GM18505 (cell line): Measurements from ENCODE around the gene RASSF8.

Source experiments
- ATAC-seq: cut with Tn5 transposase; IDR thresholded peaks from one replicate; pipeline ENCODE4 v1.9.1; 2021; ENCODE audit not compliant: unreplicated experiment
- POLR2A ChIP-seq: IDR thresholded peaks from 4 replicates; pipeline ENCODE4 v1.6.1; 2011; ENCODE audit warnings: borderline replicate concordance; ENCODE audit not compliant: insufficient read depth, insufficient read length; ENCODE audit errors: extremely low read depth

RASSF8 gene

DNA sequence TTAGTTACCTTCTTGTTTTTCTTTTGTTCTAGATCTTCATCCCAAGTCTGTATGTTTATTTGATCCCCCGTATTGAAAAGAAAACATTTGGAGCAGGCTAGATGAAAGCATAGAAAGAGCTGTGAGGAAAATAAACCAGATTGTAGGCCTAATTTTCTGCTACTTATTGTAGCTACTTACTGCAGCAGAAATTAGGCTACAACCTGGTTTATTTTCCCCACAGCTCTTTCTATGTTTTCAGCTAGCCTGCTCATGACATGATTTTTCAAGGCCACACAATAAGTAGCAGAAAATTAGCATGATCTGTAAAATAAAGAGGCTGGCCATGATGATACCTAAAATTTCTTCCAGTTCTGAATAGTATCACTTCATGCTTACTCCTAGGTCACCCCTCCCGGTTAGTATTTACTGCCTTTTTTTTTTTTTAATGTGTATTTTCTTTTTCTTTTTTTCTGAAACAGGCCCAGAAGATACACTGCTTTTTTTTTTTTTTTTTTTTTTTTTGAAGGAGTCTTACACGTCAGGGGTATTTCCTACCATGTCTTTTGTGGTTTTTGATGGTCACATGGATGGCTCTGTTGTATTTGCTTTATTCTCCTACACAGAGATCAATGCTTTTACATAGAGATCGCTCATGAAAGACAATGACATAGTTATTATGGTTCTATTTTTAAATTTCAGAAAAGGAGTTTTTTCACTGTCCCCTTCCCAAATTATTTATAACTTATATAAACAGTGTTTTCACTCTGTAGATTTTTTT lies 134.0 kb downstream of the RASSF8 start:
- no peak for TF ChIP-seq POLR2A
- ATAC-seq, result no peak

DNA sequence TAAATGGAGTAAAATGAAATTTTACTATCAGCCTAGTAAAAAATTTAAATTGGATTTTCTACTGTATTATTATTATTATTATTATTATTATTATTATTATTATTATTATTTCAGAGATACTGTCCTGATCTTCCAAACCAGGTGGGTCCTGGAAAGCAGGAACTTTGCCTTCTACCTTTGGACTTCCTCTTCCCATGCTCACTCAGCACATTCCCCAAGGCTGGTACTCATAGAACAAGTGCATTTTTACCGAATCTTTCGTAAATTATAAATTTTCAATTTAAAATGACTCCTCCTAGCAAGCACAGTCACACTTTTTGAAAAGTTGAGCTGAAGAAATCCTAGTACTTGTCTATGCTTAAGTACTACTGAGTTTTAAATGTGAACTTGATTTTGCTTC lies 136.7 kb downstream of the RASSF8 start:
- no peak for TF ChIP-seq POLR2A
- ATAC-seq, result no peak

DNA sequence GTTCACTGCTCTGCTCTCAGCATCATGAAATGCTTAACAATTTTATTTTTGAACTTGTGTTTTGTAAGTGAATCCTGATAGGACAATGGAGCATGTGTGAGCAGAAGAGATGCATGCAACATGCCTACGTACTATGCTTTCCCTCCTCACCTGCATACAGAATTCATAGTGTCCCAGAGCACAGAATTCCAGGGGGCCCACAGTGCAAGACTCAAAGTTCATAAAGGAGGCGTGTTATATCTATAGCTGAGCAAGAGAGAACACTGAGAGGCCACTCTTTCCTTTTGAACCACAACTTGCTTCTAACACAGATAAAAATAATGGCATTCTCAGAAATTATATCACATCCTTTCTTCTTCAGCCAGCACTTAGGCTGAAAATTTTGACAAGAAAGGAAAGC lies 137.6 kb downstream of the RASSF8 start:
- no peak for TF ChIP-seq POLR2A
- no peak for ATAC-seq

GRCh38 chr12:26097046-26097878 lies 138.8 kb downstream of the RASSF8 start:
- no peak for TF ChIP-seq POLR2A
- no peak for ATAC-seq

GRCh38 chr12:26100666-26101349 lies 142.3 kb downstream of the RASSF8 start:
- no peak for TF ChIP-seq POLR2A
- ATAC-seq, result no peak

- ATAC-seq, result no peak
- TF ChIP-seq POLR2A, result no peak
These were observed 142.9 kb downstream of the RASSF8 start for GRCh38 chr12:26101350-26101734.

DNA sequence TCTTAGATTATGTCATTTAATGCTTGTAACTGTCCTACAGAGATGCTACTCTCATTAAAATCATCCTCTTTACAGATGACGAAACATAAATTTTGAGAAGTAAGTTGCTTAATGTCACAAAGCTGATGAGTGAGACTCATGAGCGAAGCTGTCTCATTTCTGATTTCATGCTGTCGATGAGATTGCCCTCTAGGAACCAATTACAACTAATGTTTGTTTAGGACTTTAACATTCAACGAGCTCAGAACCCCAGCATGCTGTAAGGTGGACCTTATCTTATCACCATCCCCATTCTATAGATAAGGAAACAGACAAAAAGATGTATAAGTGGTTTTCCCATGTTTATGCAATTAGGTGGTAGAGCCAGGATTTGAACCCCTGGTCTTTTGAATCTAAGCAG lies 143.3 kb downstream of the RASSF8 start:
- no peak for ATAC-seq
- TF ChIP-seq POLR2A, result no peak

DNA sequence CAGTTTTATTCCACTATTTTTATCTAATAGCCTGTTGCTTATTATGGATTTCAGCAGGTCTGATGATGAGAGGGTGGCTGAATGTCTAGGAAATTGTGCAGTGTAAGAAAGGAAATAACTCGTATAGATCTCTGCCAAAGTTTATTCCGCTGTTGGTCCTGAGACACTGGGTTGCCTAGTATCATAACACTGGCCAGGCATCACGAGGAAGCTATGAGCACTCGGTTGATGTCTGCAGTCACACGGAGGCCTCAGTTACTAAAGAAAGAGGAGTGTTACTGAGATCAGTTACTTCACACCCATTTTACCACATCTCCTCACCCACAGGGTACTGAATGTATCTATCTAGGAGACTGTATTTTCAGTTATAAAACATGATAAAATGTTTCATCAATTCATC lies 144.5 kb downstream of the RASSF8 start:
- no peak for TF ChIP-seq POLR2A
- no peak for ATAC-seq

- ATAC-seq, result no peak
- no peak for TF ChIP-seq POLR2A
These were observed 147.9 kb downstream of the RASSF8 start for GRCh38 chr12:26106347-26106746.

DNA sequence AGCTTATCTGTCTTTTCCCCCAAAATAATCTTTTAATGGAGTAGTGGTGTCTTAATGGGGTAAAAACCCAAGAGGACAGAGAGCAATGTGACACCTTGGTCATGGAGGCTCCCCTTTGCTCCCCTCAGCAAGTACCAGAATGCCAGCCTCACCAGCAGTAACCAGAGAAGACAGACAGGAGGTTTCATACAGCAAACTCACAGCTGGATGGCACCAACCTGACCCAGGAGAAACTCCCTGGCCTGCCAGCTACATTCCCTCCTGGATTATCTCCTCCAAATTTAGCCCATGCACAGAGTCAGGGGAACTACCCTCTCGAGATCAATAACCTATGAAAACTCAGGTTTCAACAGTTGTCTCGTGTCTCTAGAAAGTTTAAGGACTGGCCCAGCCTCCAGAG lies 150.4 kb downstream of the RASSF8 start:
- no peak for ATAC-seq
- TF ChIP-seq POLR2A, result no peak

DNA sequence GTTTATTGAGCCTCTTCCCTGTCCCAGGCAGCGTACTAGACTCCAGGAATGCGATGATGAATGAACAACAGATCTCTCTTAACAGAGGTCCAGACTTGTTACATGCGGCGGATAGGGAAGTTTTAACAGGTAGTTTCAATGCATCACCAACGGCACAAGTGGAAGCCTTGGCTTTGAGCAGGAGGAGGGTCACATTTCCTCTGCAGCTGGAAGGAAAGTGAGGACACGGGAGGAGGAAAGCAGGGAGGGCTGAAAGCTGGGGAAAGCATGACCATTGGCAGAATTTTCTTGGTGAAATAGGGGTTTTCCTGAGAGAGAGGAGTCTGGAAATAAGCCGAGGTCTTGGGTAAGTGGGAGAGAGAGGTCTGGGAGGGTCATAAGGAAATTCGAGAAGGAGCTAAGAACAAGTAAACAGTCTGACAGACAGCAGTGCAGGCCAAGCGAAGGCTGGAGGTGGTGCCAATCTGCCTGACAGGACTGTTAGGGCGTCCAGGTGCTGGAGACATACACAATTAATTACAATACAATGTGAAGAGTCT lies 150.9 kb downstream of the RASSF8 start:
- no peak for ATAC-seq
- TF ChIP-seq POLR2A, result no peak

DNA sequence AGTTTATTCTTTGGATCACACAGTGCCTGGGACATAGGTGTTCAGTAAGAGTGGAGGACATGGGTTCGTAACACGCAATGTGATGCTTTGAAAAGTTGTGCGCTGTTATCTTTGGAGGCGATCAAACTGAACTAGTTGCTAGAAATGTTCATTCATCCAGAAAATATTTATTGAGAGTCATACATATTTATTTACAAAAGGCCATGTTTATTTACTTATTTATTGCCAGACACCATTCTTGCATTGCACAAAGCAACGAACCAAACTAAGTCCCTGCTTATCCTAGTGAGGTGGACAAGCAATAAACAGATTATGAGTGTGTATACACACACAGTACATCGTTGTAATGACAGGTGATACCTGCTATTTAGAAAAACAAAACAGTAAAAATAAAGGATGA lies 153.8 kb downstream of the RASSF8 start:
- ATAC-seq, result no peak

DNA sequence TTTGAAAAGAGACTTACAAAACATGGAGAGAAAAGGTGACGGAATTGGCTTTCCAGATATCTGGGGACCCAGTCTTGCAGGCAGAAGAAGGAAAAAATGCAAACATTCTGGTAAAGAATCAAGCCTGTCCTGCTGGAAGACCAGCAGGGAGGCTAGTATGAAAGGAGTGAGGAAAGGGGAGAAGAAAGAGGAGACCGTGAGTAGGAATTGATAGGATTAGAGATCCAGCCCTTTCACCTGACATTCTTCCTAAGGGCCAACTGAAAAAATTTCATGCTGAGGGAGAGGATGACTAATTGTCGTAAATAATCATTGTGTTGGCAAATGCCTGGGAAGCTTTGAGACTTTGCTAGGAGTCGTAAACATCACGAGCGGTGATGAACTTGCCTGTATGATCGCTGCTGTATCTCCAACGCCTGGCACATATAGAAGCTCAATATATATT lies 154.2 kb downstream of the RASSF8 start:
- no peak for TF ChIP-seq POLR2A
- no peak for ATAC-seq

More for the DNA sequence above, 153.8 kb downstream of the RASSF8 start:
- no peak for TF ChIP-seq POLR2A
